Measurements from ENCODE around the gene BAZ1B.
"Not testable (repeated sequence)": the region's sequence is repeated elsewhere in the genome, so short reads cannot be mapped to it uniquely, and the experiment has no call there.

Gene BAZ1B

GRCh38 chr7:73495507-73495906 is 26.6 kb downstream of the BAZ1B start:
- not testable (repeated sequence) for DNase-seq

GRCh38 chr7:73489976-73490375 is 32.1 kb downstream of the BAZ1B start:
- DNase-seq, result no peak

DNA sequence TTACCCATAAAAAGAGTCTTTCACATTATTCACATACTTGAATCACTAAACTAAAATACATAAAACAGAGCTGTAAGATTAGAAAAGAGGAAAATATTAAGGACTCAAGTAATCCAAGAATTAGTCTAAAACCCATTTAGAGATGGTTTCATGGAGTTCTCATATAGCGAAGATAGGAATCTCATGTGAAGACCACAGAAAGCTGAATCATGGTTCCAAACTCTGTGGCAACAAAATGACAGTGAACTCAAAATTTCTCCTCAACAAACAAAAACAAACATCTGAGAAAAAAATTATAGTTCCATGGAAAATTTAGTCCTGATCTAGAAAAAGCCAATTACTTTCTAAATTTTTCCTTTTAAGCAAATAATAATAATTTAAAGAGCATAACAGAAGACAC is 34.6 kb downstream of the BAZ1B start:
- DNase-seq, result no peak

- DNase-seq, result no peak
Observed at GRCh38 chr7:73483171-73483570, 38.9 kb downstream of the BAZ1B start.

- DNase-seq, result peak; percentile 83 to 94
Observed at GRCh38 chr7:73482746-73483145, 39.3 kb downstream of the BAZ1B start.

- not testable (repeated sequence) for DNase-seq
Observed at GRCh38 chr7:73481521-73481920, 40.6 kb downstream of the BAZ1B start.

GRCh38 chr7:73478549-73478948 is 43.5 kb downstream of the BAZ1B start:
- no peak for DNase-seq

- DNase-seq, result no peak
Observed at GRCh38 chr7:73477376-73477775, 44.7 kb downstream of the BAZ1B start.

DNA sequence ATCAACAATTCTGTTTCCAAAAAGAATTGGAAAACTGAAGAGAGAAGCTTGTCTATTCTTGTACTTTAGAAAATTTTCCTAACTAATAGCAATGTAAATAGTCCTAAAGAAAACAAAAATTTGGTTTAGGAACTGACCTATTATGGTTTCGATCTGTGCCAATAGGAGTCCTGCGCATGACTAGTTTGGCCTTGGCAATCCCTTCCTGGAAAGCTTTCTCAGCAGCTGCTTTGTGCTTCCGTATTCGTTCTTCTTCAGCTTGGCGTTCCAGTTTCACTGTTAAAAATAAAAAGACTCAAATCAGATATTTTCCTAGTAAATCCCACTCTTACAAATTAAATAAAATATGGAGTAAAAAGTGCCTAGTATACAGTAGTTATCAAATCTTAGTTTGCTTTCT is 51.9 kb downstream of the BAZ1B start:
- DNase-seq, result no peak

DNA sequence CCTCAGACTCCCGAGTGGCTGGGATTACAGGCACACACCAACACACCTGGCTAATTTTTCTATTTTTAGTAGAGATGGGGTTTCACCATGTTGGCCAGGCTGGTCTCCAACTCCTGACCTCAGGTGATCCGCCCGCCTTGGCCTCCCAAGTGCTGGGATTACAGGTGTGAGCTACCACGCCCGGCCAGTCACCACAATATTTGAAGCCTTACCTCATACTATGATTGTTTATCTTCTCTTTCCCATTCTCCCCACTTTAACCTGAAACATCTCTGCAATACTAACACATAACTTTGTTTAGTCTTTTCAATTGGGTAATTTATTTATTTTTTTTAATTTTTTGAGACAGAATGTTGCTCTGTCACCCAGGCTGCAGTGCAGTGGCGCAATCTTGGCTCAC is 55.0 kb downstream of the BAZ1B start:
- DNase-seq, result not testable (repeated sequence)

- no peak for DNase-seq
Observed at GRCh38 chr7:73466112-73466511, 56.0 kb downstream of the BAZ1B start.

DNA sequence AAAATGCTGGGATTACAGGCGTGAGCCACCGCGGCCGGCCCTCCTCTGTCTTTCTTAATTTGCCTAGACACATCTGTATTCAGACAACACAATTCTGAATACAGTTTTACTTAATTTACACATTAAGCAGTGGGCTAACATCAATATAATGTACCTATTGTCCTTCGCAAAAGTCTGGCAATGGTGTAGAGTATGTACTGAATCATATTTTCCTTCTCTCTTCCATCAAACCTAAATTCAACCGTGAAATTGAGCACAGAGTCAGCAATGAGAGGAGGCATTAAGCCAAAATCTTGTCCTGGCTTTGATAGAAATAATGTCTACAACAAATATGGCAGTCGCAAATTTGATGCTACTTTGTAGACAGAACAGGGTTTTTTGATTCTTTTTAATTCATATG is 58.1 kb downstream of the BAZ1B start:
- DNase-seq, result no peak

DNA sequence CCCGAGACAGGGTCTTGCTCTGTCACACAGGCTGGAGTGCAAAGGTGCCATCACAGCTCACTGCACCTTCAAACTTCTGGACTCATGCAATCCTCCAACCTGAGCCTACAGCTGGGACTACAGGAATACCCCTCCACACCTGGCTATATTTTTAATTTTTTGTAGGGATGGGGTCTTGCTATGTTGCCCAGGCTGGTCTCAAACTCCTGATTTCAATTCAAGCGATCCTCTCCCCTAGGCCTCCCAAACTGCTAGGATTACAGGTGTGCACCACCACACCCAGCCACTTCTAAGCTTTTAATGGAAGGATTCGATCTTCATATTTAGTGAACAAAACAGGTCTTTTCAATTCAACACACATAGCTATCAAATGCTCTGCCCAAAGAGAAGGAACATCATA is 58.8 kb downstream of the BAZ1B start:
- no peak for DNase-seq

- DNase-seq, result no peak
Observed at GRCh38 chr7:73461782-73462285, 60.3 kb downstream of the BAZ1B start.

- no peak for DNase-seq
Observed at GRCh38 chr7:73454424-73454823, 67.7 kb downstream of the BAZ1B start.

- no peak for DNase-seq
Observed at GRCh38 chr7:73452999-73453635, 69.0 kb downstream of the BAZ1B start.

GRCh38 chr7:73451780-73452398 is 70.2 kb downstream of the BAZ1B start:
- DNase-seq, result peak in 1 of 2 experiments; percentile 50

GRCh38 chr7:73449422-73449821 is 72.7 kb downstream of the BAZ1B start:
- DNase-seq, result no peak

DNA sequence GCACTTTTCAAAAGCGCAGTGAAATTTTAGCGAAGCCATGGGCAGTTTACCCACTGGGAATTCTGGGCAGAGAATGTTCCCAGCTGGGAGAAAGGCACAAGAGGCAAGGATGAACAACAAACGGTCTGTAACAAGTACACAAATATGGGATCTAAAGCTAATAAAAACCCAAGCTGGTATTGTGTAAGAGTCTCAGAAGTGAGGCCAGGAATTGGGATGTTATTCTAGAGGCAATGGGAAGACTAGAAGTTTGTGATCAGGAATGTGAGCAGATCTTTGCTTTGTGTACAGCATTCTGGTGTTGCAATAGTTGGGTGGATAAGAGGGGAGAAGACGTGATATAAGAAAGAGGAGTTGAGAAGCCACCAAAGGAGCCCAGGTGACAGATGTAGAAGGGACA is 73.5 kb downstream of the BAZ1B start:
- DNase-seq, result no peak

GRCh38 chr7:73447121-73447733 is 74.9 kb downstream of the BAZ1B start:
- no peak for DNase-seq

GRCh38 chr7:73446682-73447081 is 75.4 kb downstream of the BAZ1B start:
- no peak for DNase-seq

DNA sequence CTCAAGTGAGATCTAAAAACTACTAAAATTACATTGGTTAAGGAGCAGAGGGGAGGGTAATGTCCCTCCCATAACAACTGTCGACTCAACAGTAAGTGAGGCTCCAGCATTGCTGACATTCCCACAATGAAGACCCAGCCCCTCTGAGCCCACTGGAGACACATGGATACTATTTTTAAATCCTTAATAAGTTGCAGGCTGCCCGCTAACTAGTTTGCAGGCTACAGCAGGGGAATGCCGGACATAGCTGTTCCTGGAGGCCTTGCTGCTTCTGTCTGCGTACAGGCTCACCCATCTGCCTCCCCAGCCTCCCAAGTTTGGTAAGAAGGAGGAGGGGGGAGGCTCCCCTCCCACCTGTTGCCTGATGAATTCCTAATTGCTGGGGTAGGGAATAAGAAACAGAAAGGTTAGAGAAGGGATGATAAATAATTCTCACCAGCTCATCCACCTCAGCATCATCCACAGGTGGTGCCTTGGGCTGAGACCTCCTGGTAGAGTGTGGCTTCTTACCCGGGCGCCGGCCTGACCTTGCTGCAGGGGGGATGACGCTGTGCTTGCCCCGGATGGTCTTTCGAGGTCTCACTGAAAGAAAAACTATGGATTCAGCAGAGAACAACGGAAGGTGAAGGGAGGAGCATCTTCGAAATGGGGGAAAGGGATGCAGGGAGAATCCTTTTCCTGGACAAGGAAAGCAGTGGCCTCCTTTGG is 78.4 kb downstream of the BAZ1B start:
- no peak for DNase-seq

- no peak for DNase-seq
Observed at GRCh38 chr7:73442903-73443500, 79.1 kb downstream of the BAZ1B start.

All from NCI-H524 (cell line).